HCT116 (cell line): ENCODE measurements around the gene LRRFIP2.
"Not testable (repeated sequence)": the region's sequence is repeated elsewhere in the genome, so short reads cannot be mapped to it uniquely, and the experiment has no call there.

ENCODE experiments used
- SP1 ChIP-seq: IDR thresholded peaks from 2 replicates; pipeline ENCODE4 v1.6.1; 2012; ENCODE audit warnings: low read depth
- YY1 ChIP-seq: IDR thresholded peaks from 2 replicates; pipeline ENCODE4 v1.6.1; 2011; ENCODE audit warnings: low read length, low read depth, moderate library complexity, mild to moderate bottlenecking; ENCODE audit not compliant: insufficient replicate concordance; ENCODE audit errors: extremely low read depth
- ZNF274 ChIP-seq: fragments of 200-500 bp; sonication (Bioruptor generic); IDR thresholded peaks from 2 replicates; pipeline ENCODE4 v1.6.1; 2014; ENCODE audit warnings: mild to moderate bottlenecking, low read depth, low read length, inconsistent platforms
- TF ChIP-seq, protein P1 (sequence below), 3 experiments: fragments of 200-600 bp in 1 of 3; sonication (generic) in 1 of 3; IDR thresholded peaks in 2 of 3; conservative IDR thresholded peaks in 1 of 3; 2 replicates each; pipeline ENCODE4 v1.5.1; 2012 to 2017; ENCODE audit warnings: low read depth in 2 of 3, low read length in 2 of 3, antibody characterized with exemption in 1 of 3, borderline replicate concordance in 1 of 3, control low read depth in 1 of 3, mild to moderate bottlenecking in 1 of 3, mixed read lengths in 1 of 3, mixed run types in 1 of 3, moderate library complexity in 1 of 3; ENCODE audit not compliant: insufficient read depth in 1 of 3

DNA sequence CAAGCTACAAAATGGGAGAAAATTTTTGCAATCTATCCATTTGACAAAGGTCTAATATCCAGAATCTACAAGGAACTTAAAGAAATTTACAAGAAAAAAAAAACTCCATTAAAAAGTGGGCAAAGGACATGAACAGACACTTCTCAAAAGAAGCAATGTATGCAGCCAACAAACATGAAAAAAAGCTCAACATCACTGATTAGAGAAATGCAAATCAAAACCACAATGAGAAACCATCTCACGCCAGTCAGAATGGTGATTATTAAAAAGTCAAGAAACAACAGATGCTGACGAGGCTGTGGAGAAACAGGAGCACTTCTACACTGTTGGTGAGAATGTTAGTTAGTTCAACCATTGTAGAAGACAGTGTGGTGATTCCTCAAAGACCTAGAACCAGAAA, 27.5 kb downstream of the LRRFIP2 start:
- TF ChIP-seq, protein P1, sequence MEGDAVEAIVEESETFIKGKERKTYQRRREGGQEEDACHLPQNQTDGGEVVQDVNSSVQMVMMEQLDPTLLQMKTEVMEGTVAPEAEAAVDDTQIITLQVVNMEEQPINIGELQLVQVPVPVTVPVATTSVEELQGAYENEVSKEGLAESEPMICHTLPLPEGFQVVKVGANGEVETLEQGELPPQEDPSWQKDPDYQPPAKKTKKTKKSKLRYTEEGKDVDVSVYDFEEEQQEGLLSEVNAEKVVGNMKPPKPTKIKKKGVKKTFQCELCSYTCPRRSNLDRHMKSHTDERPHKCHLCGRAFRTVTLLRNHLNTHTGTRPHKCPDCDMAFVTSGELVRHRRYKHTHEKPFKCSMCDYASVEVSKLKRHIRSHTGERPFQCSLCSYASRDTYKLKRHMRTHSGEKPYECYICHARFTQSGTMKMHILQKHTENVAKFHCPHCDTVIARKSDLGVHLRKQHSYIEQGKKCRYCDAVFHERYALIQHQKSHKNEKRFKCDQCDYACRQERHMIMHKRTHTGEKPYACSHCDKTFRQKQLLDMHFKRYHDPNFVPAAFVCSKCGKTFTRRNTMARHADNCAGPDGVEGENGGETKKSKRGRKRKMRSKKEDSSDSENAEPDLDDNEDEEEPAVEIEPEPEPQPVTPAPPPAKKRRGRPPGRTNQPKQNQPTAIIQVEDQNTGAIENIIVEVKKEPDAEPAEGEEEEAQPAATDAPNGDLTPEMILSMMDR (IDR thresholded peaks at IDR 0.05 in 2 of 3, conservative IDR thresholded peaks at IDR 0.05 in 1 of 3; ENCODE audit: borderline replicate concordance in 1 of 3, insufficient read depth in 1 of 3, low read depth in 2 of 3, low read length in 2 of 3), result not testable (repeated sequence)
- not testable (repeated sequence) for TF ChIP-seq ZNF274, YY1, SP1
